Measurements from ENCODE around the gene MBD5.
A peak's percentile ranks its signal among the peaks of the same experiment; 100 is the strongest.

MBD5 gene

DNA sequence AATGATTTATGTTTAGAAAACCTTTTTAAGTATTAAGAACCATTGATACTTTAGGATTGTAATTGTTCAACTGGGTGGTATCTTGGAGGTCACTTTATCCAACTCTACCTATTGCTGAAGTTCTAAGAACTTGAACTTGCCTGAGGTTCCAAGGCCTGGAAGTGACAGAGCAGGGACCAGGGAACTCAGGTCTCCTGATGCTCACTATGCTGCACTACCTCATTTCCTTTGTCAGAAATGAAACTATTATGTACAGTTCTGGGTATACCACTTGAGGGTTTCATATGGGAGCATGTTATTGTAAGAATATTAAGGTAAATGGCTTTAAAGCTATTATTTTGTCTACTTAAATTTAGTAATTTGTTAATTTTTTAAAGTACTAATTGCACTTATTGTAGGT lies 3.0 kb downstream of the MBD5 start:
- in situ Hi-C loops (cut with HindIII; ENCODE audit: low sequenced_read_pairs), result no loop called here
- H3K4me3 ChIP-seq (ENCODE audit: low read depth, low read length), result no peak overlapping the region
- DNase-seq (ENCODE audit: low read depth), result no peak
- TF ChIP-seq, protein P1, sequence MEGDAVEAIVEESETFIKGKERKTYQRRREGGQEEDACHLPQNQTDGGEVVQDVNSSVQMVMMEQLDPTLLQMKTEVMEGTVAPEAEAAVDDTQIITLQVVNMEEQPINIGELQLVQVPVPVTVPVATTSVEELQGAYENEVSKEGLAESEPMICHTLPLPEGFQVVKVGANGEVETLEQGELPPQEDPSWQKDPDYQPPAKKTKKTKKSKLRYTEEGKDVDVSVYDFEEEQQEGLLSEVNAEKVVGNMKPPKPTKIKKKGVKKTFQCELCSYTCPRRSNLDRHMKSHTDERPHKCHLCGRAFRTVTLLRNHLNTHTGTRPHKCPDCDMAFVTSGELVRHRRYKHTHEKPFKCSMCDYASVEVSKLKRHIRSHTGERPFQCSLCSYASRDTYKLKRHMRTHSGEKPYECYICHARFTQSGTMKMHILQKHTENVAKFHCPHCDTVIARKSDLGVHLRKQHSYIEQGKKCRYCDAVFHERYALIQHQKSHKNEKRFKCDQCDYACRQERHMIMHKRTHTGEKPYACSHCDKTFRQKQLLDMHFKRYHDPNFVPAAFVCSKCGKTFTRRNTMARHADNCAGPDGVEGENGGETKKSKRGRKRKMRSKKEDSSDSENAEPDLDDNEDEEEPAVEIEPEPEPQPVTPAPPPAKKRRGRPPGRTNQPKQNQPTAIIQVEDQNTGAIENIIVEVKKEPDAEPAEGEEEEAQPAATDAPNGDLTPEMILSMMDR (IDR thresholded peaks at IDR 0.05; ENCODE audit: low read depth, low read length, missing control alignments), result no peak

DNA sequence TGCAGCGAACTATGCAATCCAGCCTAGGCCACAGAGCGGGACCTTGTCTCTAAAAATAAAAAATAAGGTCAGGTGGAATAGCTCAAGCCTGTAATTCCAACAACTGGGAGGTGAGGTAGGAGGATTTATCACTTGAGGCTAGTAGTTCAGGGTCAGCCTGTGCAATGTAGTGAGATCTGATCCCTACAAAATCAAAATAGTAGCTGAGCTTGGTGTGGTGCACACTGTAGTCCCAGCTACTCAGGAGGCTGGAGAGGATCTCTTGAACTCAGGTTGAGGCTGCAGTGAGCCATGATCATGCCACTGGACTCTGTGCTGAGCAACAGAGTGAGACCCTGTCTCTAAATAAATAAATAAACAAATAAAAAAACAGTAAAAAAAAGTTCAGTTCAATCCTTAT lies 5.7 kb downstream of the MBD5 start:
- in situ Hi-C loops (cut with HindIII; ENCODE audit: low sequenced_read_pairs), result no loop called here
- no peak overlapping the region for H3K4me3 ChIP-seq (ENCODE audit: low read depth, low read length)
- TF ChIP-seq, protein P1 (IDR thresholded peaks at IDR 0.05; ENCODE audit: low read depth, low read length, missing control alignments), result no peak
- DNase-seq (ENCODE audit: low read depth), result no peak

DNA sequence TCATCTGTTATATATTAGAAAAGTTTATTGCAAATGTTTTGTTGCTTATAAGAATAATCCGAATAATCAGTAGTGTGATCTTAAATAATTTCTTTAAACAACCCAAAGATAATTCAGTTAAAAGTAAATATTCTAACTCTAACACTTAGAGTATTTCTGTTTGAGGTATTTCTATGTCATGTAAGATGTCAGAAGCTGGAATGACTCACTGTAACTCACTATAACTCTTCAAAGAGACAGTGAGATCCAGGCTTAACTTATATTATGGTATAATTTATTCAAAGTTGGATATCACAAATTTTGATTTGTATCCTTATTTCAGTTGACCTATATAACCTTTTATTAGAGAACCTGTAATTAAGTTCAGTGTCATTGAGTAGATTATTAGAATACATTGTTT lies 6.9 kb downstream of the MBD5 start:
- no peak for DNase-seq (ENCODE audit: low read depth)
- in situ Hi-C loops (cut with HindIII; ENCODE audit: low sequenced_read_pairs), result no loop called here
- H3K4me3 ChIP-seq (ENCODE audit: low read depth, low read length), result no peak overlapping the region
- TF ChIP-seq, protein P1 (IDR thresholded peaks at IDR 0.05; ENCODE audit: low read depth, low read length, missing control alignments), result no peak

- TF ChIP-seq, protein P1 (IDR thresholded peaks at IDR 0.05; ENCODE audit: low read depth, low read length, missing control alignments), result no peak
- DNase-seq (ENCODE audit: low read depth), result no peak
- H3K4me3 ChIP-seq (ENCODE audit: low read depth, low read length), result no peak overlapping the region
- in situ Hi-C loops (cut with HindIII; ENCODE audit: low sequenced_read_pairs), result no loop called here
These were observed 7.9 kb downstream of the MBD5 start for GRCh38 chr2:148028781-148029180.

DNA sequence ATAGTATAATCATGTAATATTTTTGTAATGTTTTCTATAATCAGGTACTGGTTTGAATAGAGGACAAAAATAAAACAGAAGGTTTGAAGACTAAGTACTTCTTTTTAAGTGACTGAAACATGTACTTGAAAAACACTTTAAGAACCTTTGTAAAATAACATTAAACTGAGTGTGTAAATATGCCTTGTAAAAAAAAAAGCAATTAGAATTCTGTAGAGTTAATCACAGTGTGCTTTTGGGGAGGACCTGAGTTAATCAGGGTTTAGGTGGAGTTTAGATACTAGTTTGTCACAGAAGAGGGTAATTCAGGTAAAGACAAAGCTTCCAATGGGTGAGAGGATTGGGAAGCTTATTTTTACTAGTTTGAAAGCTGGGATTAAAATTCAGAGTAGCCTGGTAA lies 10.3 kb downstream of the MBD5 start:
- in situ Hi-C loops (cut with HindIII; ENCODE audit: low sequenced_read_pairs), result no loop called here
- DNase-seq (ENCODE audit: low read depth), result no peak
- TF ChIP-seq, protein P1 (IDR thresholded peaks at IDR 0.05; ENCODE audit: low read depth, low read length, missing control alignments), result no peak
- no peak overlapping the region for H3K4me3 ChIP-seq (ENCODE audit: low read depth, low read length)

GRCh38 chr2:148032215-148032614 lies 11.3 kb downstream of the MBD5 start:
- H3K4me3 ChIP-seq (ENCODE audit: low read depth, low read length), result no peak overlapping the region
- DNase-seq (ENCODE audit: low read depth), result no peak
- TF ChIP-seq, protein P1 (IDR thresholded peaks at IDR 0.05; ENCODE audit: low read depth, low read length, missing control alignments), result no peak
- in situ Hi-C loops (cut with HindIII; ENCODE audit: low sequenced_read_pairs), result no loop called here

DNA sequence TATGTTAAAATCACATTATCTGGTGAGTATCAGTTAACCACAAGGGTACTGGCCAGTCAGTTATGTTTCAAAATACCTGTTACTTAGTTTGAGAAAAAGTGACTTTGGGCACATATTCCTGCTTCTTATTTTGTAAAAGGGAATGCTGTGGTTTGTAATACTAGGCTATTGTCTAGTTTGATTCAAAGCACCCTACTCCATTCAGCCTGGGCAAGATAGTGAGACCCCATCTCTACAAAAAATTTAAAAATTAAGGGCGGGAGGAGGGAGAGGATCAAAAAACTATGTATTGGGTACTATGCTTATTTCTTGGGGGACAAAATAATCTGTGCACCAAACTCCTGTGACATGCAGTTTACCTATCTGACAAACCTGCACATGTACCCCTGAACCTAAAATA lies 18.9 kb downstream of the MBD5 start:
- DNase-seq (ENCODE audit: low read depth), result peak; percentile 11
- no peak overlapping the region for H3K4me3 ChIP-seq (ENCODE audit: low read depth, low read length)
- TF ChIP-seq, protein P1 (IDR thresholded peaks at IDR 0.05; ENCODE audit: low read depth, low read length, missing control alignments), result no peak
- in situ Hi-C loops (cut with HindIII; ENCODE audit: low sequenced_read_pairs), result no loop called here
